Measurements from ENCODE around the gene AZU1.

AZU1 gene

DNA sequence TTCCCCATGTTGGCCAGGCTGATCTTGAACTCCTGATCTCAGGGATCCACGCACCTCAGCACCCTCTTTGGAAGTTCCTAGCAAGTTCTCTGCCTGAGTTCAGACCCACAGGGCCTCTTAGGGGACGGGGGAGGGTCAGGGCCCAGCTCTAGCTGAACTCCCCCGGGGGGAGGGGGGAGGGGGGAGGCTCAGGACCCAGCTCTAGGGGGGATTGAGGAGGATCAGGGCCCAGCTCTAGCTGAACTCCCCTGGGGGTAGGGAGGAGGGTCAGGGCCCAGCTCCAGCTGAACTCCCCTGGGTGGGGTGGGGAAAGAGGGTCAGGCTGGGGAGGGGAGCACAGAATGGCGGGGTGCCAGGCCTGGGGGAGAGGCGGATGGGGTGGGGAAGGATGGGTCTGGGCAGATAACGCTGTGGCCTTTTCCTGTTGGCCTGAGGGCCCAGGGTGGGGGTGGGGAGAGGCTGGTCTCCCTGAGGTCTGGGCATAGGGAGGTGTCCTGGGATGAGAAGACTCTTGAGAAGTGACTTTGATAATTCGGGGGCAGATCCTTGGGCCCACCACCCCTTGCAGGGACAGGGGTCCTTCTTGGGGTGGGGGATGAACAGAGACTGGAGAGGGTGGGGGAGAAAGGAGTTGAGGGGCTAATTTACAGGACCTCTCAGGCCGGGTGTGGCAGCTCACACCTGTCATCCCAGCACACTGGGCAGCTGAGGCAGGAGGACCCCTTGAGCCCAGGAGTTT, 35.9 kb upstream of the AZU1 start:
- TF ChIP-seq, protein P1, sequence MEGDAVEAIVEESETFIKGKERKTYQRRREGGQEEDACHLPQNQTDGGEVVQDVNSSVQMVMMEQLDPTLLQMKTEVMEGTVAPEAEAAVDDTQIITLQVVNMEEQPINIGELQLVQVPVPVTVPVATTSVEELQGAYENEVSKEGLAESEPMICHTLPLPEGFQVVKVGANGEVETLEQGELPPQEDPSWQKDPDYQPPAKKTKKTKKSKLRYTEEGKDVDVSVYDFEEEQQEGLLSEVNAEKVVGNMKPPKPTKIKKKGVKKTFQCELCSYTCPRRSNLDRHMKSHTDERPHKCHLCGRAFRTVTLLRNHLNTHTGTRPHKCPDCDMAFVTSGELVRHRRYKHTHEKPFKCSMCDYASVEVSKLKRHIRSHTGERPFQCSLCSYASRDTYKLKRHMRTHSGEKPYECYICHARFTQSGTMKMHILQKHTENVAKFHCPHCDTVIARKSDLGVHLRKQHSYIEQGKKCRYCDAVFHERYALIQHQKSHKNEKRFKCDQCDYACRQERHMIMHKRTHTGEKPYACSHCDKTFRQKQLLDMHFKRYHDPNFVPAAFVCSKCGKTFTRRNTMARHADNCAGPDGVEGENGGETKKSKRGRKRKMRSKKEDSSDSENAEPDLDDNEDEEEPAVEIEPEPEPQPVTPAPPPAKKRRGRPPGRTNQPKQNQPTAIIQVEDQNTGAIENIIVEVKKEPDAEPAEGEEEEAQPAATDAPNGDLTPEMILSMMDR (IDR thresholded peaks at IDR 0.05; ENCODE audit: insufficient read depth, missing control alignments), result no peak
- DNase-seq (ENCODE audit: insufficient read length, low spot score), result no peak
- FAIRE-seq, result no peak

DNA sequence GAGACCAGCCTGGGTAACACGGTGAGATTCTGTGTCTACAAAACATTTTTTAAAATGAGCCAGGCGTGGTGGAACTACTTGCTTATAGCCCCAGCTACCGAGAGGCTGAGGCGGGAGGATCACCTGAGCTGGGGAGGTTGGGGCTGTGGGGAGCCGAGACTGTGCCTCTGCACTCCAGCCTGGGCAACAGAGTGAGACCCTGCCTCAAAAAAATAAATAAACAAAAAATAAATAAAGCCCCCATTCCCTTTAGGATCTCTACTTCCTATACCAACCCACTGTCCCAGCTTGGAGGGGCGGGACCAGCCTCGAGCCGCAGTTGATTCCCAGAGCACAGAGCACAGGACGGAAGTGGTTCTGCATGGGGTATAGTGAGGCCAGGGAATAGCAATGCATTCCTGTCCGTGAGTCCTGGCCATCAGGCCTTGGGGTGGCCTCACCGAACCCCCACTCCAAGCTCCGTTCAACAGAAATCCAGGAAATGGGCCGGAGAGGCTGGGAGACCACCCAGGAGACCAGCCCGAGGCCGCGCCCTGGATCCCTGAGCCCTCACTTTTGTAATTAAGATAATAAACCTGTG, 35.2 kb upstream of the AZU1 start:
- DNase-seq (ENCODE audit: insufficient read length, low spot score) (no peak), FAIRE-seq (no peak)
- TF ChIP-seq, protein P1 (IDR thresholded peaks at IDR 0.05; ENCODE audit: insufficient read depth, missing control alignments), result no peak

DNA sequence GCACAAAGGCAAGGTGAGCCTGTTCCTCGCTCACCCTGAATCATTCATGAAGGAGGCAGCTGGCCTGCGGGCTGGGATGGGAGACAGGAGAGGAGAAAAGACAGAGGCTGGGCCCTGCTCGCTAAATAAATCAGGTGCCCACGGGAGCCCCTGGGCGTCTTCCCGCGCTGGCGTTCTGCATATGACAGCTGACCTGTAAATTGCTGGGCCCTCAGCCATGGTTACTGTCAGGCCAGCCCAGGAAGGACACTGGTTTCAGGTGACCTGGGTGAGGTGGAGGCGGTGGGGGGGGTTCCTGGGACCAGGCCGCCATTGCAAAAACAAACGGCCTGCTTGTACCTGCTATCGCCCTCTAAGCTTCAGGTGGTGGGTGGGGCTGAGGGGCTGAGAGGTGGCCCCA, 33.8 kb upstream of the AZU1 start:
- TF ChIP-seq, protein P1 (IDR thresholded peaks at IDR 0.05; ENCODE audit: insufficient read depth, missing control alignments), result no peak
- FAIRE-seq (no peak), DNase-seq (ENCODE audit: insufficient read length, low spot score) (no peak)

DNA sequence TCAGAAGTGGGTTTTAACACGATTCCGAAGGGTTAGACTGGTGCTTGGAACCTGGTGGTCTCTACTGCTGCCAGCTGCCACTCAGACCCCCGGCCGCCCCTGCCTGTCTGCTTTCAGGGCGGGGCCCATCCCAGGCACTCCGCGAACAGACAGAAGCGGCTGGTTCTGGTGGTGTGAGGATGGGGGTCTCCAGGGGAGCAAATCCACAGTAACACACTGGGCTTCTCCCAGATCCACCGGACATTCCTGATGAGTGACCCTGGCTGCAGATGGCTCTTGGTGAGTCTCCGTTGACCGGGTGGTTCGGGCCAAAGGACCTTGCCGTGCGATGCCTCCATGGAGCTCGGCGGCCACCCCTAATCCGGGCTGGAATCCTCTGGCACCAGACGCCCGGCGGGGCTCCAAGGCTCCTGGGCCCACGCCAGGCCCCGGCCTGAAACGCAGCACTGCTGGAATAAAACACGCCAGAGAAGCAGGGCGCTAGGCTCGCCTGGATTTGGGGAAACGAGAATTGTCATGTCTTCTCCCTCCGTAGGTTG, 32.5 kb upstream of the AZU1 start:
- no peak for FAIRE-seq
- TF ChIP-seq, protein P1 (IDR thresholded peaks at IDR 0.05; ENCODE audit: insufficient read depth, missing control alignments), result no peak
- DNase-seq (ENCODE audit: insufficient read length, low spot score), result no peak

DNA sequence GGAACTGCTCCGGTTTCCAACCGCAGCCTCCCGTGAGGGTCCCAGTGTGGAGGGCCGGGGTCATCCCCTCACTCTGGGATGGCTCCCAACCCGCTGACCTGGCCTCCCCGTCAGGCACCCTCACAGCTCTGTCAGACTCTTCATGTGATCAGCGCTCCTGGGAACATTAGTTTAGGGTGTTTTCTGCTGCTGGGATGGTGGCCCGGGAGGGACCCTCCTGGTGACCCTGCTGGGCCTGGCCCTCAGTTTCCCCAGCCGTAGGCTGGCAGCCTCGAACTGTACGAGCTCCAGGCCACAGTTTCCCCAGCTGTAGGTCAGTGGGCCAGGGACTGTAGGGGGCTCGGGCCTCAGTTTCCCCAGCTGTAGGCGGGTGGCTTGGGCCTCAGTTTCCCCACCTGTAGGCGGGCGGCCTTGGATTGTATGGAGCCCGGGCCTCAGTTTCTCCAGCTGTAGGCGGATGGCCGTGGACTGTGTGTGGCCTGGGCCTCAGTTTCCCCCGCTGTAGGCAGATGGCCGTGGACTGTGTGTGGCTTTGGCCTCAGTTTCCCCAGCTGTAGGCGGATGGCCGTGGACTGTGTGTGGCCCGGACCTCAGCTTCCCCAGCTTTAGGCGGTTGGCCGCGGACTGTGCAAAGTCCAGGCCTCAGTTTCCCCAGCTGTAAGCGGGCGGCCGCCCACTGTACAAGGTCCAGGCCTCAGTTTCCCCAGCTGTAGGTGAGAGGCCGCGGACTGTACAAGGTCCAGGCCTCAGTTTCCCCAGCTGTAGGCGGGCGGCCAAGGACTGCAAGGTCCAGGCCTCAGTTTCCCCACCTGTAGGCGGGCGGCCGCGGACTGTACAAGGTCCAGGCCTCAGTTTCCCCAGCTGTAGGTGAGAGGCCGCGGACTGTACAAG, 31.7 kb upstream of the AZU1 start:
- DNase-seq (ENCODE audit: insufficient read length, low spot score) (no peak), FAIRE-seq (no peak)
- TF ChIP-seq, protein P1 (IDR thresholded peaks at IDR 0.05; ENCODE audit: insufficient read depth, missing control alignments), result no peak

DNA sequence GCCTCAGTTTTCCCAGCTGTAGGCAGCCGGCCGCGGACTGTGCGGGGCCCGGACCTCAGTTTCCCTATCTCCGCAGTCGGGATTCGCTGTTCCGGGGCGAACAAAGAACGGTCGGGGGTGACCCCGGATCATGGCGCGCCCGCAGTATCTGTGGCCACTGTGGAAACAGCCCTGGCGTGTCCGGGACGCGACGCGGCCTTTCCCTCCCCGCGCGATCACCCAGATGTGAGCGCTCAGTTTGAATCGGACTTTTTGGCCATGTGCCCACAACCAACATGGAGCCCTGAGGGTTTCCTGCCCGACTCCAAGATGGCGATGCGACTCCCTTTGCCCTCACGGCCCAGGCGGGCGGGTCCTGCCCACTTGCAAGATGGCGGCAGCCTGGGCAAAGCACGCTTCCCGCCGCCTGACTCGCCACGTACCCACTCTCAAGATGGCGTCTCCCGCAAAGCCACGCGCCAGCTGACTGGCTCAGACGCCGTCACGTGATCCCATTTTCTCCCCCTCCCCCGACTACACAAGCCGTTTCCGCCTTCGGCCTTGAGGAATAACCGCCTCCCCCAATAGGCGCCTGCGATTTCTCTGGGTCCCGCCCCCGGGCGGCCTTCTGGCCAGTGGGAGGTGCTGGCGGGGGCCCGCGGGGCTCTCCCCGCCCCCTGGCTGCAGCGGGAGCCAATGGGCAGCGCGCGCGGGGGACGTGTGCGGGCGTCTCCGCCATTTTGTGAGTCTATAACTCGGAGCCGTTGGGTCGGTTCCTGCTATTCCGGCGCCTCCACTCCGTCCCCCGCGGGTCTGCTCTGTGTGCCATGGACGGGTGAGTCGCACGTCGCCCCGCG, 30.7 kb upstream of the AZU1 start, which contains the start of gene PTBP1:
PTBP1 (plus strand) TSS at position 761 of the 836 bp plus-strand sequence; CDS start at position 807, 46 bp downstream.
- TF ChIP-seq, protein P1 (IDR thresholded peaks at IDR 0.05; ENCODE audit: insufficient read depth, missing control alignments), result no peak
- FAIRE-seq (peak; percentile 60), DNase-seq (ENCODE audit: insufficient read length, low spot score) (peak; percentile 95)

Measured in D721Med (cell line).